Fibroblast of lung (primary cell): Measurements from ENCODE around the gene PKN3.

Experiments
- EZH2 ChIP-seq: IDR thresholded peaks from 2 replicates; pipeline ENCODE4 v1.5.1; 2012; ENCODE audit warnings: low read length, control low read depth, mild to moderate bottlenecking; ENCODE audit errors: missing control alignments
- TF ChIP-seq, protein P1 (sequence below), 2 donors: IDR thresholded peaks in 1 of 2; conservative IDR thresholded peaks in 1 of 2; 1 replicate in 1 of 2; 2 replicates in 1 of 2; pipeline ENCODE4 v1.5.1; 2011 to 2012; ENCODE audit warnings: low read length in 2 of 2, control low read depth in 1 of 2, inconsistent platforms in 1 of 2, low read depth in 1 of 2, mild to moderate bottlenecking in 1 of 2

DNA sequence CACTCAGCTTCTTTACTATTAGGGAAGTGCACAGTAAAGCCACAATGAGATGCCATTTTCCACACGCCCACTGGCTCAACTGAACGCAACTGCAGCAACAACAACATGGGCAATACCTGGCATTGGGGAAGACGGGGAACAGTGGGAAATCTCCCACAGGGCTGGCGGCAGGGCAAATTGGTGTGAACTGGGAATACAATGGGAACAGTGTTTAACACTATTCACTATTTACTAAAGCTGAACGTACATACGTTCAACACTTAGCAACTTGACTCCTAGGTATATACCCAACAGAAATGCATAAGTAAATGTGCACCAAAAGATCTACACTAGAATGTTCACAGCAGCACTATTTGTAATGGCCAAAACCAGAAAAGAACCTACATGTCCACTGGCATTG, 55.3 kb downstream of the PKN3 start:
- TF ChIP-seq, protein P1, sequence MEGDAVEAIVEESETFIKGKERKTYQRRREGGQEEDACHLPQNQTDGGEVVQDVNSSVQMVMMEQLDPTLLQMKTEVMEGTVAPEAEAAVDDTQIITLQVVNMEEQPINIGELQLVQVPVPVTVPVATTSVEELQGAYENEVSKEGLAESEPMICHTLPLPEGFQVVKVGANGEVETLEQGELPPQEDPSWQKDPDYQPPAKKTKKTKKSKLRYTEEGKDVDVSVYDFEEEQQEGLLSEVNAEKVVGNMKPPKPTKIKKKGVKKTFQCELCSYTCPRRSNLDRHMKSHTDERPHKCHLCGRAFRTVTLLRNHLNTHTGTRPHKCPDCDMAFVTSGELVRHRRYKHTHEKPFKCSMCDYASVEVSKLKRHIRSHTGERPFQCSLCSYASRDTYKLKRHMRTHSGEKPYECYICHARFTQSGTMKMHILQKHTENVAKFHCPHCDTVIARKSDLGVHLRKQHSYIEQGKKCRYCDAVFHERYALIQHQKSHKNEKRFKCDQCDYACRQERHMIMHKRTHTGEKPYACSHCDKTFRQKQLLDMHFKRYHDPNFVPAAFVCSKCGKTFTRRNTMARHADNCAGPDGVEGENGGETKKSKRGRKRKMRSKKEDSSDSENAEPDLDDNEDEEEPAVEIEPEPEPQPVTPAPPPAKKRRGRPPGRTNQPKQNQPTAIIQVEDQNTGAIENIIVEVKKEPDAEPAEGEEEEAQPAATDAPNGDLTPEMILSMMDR (conservative IDR thresholded peaks at IDR 0.05 in 1 of 2, IDR thresholded peaks at IDR 0.05 in 1 of 2; ENCODE audit: low read depth in 1 of 2, low read length in 2 of 2) = no peak
- no peak for TF ChIP-seq EZH2
